Progenitor cell of endocrine pancreas (in vitro differentiated cells): ENCODE measurements around the gene MAPK13. TPM values are rescaled to one million over a fixed set of nuclear protein-coding genes. Genes with fewer than 3 reads are reported as not detected.
A peak's percentile ranks its signal among the peaks of the same experiment; 100 is the strongest.

Source experiments
- DNase-seq: peaks from one replicate; pipeline ENCODE4 v3.0.0; 2021; ENCODE audit warnings: low spot score; ENCODE audit not compliant: unreplicated experiment
- H3K27ac Mint-ChIP-seq: 2 replicates; pipeline ENCODE4 v1.8.0; 2021; ENCODE audit warnings: mild to moderate bottlenecking, moderate library complexity, mixed read lengths
- H3K27me3 Mint-ChIP-seq: 2 replicates; pipeline ENCODE4 v1.8.0; 2021; ENCODE audit warnings: mixed read lengths
- H3K36me3 Mint-ChIP-seq: 2 replicates; pipeline ENCODE4 v1.8.0; 2022; ENCODE audit warnings: mixed read lengths; ENCODE audit not compliant: insufficient read depth
- H3K4me1 Mint-ChIP-seq: 2 replicates; pipeline ENCODE4 v1.8.0; 2021; ENCODE audit warnings: low read depth, mixed read lengths
- H3K4me3 Mint-ChIP-seq: 2 replicates; pipeline ENCODE4 v1.8.0; 2021; ENCODE audit warnings: low read depth, mild to moderate bottlenecking, moderate library complexity, mixed read lengths
- H3K9me3 Mint-ChIP-seq: 2 replicates; pipeline ENCODE4 v1.8.0; 2021; ENCODE audit warnings: low read depth, mixed read lengths
- total RNA-seq: library from RNA; stranded (reverse); gene quantifications from 2 replicates; pipeline ENCODE4 v1.2.1, GENCODE V29; 2021
- TF ChIP-seq, protein P1 (sequence below): fragments of 200-600 bp; sonication (generic); IDR thresholded peaks from one replicate; pipeline ENCODE4 v1.5.0; 2021; ENCODE audit warnings: antibody characterized with exemption, mild to moderate bottlenecking; ENCODE audit not compliant: unreplicated experiment

MAPK13 gene
- total RNA-seq, 1 donor from 2014 or later, result 41.2 TPM

DNA sequence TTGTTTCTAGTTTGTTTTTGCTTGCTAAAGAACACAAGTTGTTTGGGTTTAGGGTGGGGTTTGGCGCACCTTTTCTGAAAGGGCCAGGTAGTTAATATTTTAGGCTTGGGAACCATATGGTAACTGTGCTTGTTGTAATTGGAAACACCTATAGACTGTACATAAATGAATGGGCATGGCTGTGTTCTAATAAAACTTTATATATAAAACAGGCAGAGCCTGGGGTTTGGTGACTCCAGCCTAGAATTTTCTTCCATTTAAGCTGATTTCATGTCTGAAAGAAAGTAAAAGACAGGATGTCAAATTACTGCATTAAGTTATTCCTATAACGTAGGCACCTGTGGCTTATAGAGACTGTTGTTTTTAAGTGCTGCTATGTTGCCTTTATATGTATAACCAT lies 36.1 kb upstream of the MAPK13 start:
- H3K4me1 Mint-ChIP-seq, result peaks cover 38% of the 10 kb centered on the region
- H3K27me3 Mint-ChIP-seq, result no peaks in the 10 kb centered on the region
- no peak for DNase-seq
- H3K9me3 Mint-ChIP-seq, result no peaks in the 10 kb centered on the region
- peaks cover 7% of the 10 kb centered on the region for H3K36me3 Mint-ChIP-seq
- H3K27ac Mint-ChIP-seq, result no peak overlapping the region
- no peak overlapping the region for H3K4me3 Mint-ChIP-seq
- TF ChIP-seq, protein P1, sequence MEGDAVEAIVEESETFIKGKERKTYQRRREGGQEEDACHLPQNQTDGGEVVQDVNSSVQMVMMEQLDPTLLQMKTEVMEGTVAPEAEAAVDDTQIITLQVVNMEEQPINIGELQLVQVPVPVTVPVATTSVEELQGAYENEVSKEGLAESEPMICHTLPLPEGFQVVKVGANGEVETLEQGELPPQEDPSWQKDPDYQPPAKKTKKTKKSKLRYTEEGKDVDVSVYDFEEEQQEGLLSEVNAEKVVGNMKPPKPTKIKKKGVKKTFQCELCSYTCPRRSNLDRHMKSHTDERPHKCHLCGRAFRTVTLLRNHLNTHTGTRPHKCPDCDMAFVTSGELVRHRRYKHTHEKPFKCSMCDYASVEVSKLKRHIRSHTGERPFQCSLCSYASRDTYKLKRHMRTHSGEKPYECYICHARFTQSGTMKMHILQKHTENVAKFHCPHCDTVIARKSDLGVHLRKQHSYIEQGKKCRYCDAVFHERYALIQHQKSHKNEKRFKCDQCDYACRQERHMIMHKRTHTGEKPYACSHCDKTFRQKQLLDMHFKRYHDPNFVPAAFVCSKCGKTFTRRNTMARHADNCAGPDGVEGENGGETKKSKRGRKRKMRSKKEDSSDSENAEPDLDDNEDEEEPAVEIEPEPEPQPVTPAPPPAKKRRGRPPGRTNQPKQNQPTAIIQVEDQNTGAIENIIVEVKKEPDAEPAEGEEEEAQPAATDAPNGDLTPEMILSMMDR, result no peak

DNA sequence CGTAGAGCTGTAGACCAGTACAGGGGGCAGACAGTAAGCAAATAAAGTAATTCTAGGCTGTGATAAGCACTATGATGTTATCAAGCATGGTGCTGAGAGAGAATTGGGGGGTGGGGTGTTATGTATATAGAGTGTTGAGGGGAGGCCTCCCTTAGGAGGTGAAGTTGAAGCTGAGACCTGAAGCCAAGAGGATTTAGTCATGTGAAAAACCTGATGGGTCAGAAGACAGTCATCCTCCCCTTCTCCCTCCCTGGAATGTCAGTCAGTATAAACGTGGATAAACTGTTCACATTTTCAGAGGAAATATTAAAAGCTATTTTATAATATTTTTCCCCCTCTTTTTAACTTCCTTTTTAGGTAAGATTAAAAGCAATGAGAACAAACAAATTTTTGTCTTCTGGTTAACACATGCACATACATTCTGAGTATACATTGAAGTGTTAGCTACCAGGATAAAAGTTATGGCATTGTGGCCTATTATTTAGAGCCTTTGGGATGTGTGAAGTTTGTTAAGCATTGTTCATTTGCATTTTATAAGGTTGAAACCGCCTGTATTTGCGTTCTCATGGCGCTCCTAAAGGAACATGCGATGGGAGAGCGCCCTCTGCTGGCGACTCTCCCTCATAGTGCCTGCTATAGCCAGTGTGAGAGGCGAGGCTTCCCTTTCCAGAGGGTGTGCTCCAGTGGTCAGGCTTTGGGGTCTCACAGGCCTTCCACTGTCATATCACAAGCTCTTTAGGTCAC lies 35.4 kb upstream of the MAPK13 start:
- TF ChIP-seq, protein P1, result peak; percentile 99
- peaks cover 41% of the 10 kb centered on the region for H3K4me1 Mint-ChIP-seq
- peak; percentile 68 for DNase-seq
- H3K36me3 Mint-ChIP-seq, result peaks cover 4% of the 10 kb centered on the region
- H3K4me3 Mint-ChIP-seq, result peak overlapping the region; percentile 4
- no peaks in the 10 kb centered on the region for H3K9me3 Mint-ChIP-seq
- H3K27me3 Mint-ChIP-seq, result no peaks in the 10 kb centered on the region
- peak overlapping the region; percentile 93 for H3K27ac Mint-ChIP-seq

DNA sequence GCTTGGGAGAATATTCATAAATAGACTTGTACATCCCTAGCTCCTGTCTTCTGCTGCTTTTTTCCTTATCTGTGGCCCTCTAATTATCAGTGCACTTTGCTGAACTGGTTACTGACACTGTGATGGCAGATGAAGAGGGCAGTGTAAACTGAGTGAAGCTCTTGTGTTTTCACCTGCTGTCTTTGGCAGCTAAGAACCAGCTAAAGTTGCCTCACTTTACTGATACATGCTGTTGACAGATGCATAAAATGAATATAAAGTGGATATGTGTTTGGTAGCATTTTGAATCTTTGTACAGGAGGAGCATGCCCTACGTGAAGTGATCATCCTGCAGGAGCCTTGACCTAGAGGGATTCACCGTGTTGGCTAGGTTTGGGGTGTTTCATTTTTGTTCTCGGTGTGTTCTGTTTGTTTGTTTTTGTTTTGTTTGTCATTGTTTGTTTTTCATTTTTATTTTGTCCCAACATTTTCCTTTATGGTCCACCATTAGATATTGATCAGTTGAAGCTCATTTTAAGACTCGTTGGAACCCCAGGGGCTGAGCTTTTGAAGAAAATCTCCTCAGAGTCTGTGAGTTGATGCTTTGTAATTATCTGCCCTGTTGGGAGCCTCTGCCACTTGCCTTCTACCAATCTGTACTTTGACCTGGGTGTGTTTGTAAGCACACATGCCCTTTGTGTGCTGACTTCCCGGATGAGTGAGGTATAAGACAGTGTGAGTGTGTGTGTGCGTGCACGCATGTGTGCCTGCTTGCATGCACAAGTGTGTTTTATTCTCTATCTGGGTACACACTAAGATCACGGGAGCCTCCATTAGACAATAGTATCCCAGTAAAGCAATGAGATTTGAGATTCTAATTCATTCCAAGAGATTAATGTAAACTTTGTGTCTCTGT lies 34.6 kb upstream of the MAPK13 start:
- H3K9me3 Mint-ChIP-seq, result no peaks in the 10 kb centered on the region
- H3K4me1 Mint-ChIP-seq, result peaks cover 42% of the 10 kb centered on the region
- H3K27me3 Mint-ChIP-seq, result no peaks in the 10 kb centered on the region
- peak overlapping the region; percentile 93 for H3K27ac Mint-ChIP-seq
- peak overlapping the region; percentile 53 for H3K4me3 Mint-ChIP-seq
- TF ChIP-seq, protein P1, result no peak
- DNase-seq, result no peak
- peaks cover 4% of the 10 kb centered on the region for H3K36me3 Mint-ChIP-seq

DNA sequence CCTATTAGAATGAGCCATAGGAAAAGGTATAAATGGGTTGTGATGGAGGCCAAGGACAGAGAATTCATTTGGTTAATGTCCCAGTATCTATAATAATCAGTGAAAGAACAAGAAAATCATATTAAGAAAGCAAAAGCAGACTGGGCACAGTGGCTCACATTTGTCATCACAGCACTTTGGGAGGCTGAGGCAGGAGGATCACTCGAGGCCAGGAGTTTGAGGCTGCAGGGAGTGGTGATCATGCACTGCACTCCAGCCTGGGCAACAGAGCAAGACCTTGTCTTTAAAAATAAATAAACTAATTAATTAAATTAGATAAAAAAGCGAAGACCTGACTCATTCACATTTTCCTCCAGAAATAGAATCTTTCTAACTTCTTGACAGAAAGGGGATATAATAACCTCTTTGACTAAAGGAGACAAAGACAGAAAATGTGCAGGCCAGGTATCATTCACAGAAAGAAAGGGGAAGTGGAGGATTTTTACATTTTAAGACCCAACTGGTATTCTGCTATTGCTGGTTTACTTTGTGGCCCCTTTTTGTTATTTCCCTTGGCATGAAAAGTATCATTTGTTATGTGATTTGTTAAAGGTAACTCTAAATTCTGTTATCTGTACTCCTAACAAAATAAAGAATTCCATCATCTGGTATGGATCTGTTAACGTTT lies 31.9 kb upstream of the MAPK13 start:
- TF ChIP-seq, protein P1, result no peak
- H3K4me3 Mint-ChIP-seq, result no peak overlapping the region
- H3K36me3 Mint-ChIP-seq, result peaks cover 4% of the 10 kb centered on the region
- H3K4me1 Mint-ChIP-seq, result peaks cover 41% of the 10 kb centered on the region
- H3K27me3 Mint-ChIP-seq, result no peaks in the 10 kb centered on the region
- H3K27ac Mint-ChIP-seq, result peak overlapping the region; percentile 88
- no peak for DNase-seq
- no peaks in the 10 kb centered on the region for H3K9me3 Mint-ChIP-seq
